Measurements from ENCODE around the gene ZNF236.
A peak's percentile ranks its signal among the peaks of the same experiment; 100 is the strongest.

ZNF236 gene

DNA sequence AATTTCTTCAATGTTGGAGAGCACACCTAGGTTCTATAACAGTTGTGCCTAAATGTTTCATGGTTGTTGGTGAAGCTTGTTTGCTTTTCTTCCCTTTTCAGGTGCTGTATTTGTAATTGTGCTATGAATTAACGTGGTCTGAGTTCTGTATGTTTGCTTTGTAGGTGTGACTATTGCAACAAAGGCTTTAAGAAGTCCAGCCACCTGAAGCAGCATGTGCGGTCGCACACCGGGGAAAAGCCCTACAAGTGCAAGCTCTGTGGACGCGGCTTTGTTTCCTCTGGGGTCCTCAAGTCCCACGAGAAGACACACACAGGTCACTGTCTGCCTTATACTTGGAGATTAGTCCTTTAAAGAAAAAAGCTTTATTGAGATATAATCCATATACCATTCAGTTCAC, 91.2 kb downstream of the ZNF236 start:
- TF ChIP-seq, protein P1, sequence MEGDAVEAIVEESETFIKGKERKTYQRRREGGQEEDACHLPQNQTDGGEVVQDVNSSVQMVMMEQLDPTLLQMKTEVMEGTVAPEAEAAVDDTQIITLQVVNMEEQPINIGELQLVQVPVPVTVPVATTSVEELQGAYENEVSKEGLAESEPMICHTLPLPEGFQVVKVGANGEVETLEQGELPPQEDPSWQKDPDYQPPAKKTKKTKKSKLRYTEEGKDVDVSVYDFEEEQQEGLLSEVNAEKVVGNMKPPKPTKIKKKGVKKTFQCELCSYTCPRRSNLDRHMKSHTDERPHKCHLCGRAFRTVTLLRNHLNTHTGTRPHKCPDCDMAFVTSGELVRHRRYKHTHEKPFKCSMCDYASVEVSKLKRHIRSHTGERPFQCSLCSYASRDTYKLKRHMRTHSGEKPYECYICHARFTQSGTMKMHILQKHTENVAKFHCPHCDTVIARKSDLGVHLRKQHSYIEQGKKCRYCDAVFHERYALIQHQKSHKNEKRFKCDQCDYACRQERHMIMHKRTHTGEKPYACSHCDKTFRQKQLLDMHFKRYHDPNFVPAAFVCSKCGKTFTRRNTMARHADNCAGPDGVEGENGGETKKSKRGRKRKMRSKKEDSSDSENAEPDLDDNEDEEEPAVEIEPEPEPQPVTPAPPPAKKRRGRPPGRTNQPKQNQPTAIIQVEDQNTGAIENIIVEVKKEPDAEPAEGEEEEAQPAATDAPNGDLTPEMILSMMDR (conservative IDR thresholded peaks at IDR 0.05) = no peak
- no peak for TF ChIP-seq ZFX (IDR thresholded peaks at IDR 0.05)
- H3K27ac ChIP-seq = no peak overlapping the region

DNA sequence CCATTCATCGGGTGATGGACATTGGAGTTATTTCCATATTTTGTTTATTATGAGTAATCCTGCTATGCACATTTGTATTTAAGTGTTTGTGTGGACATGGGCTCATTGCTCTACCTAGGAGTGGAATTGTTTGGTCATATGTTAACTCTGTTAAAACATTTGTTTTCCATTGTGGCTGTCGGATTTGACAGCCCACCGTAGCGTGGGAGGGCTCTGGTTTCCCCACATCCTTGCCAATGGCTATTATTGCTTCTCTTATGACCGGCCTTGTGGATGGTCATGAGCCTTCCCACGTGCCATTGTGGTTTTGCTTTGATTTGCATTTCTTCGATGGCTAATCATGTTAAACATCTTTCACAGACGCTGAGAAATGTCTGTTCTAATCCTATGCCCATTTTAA, 92.0 kb downstream of the ZNF236 start:
- TF ChIP-seq, protein P1 (conservative IDR thresholded peaks at IDR 0.05) = no peak
- no peak for TF ChIP-seq ZFX (IDR thresholded peaks at IDR 0.05)
- no peak overlapping the region for H3K27ac ChIP-seq

DNA sequence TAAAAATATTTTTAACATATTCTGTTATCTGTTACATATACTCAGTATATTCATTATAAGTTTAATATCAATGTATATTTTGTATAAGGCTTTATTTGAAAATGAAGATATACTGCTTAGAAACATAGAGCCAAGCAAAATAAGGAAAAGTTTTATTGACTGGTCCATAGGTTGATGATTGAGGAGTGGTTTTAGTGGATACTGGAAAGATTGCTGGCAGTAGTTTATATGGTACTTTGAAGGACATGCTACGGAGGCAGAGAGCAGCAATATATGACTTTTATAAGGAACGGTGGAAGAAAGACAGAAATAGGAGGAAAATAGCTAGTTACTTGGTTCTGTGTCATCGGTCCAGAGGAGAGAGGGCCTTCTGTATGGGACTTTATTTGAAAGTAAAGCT, 92.4 kb downstream of the ZNF236 start:
- no peak overlapping the region for H3K27ac ChIP-seq
- TF ChIP-seq, protein P1 (conservative IDR thresholded peaks at IDR 0.05) = no peak
- no peak for TF ChIP-seq ZFX (IDR thresholded peaks at IDR 0.05)

GRCh38 chr18:76915456-76915855, 93.1 kb downstream of the ZNF236 start:
- TF ChIP-seq, protein P1 (conservative IDR thresholded peaks at IDR 0.05) = no peak
- no peak for TF ChIP-seq ZFX (IDR thresholded peaks at IDR 0.05)
- H3K27ac ChIP-seq = no peak overlapping the region

GRCh38 chr18:76920974-76921373, 98.6 kb downstream of the ZNF236 start:
- no peak for TF ChIP-seq ZFX (IDR thresholded peaks at IDR 0.05)
- TF ChIP-seq, protein P1 (conservative IDR thresholded peaks at IDR 0.05) = no peak
- no peak overlapping the region for H3K27ac ChIP-seq

DNA sequence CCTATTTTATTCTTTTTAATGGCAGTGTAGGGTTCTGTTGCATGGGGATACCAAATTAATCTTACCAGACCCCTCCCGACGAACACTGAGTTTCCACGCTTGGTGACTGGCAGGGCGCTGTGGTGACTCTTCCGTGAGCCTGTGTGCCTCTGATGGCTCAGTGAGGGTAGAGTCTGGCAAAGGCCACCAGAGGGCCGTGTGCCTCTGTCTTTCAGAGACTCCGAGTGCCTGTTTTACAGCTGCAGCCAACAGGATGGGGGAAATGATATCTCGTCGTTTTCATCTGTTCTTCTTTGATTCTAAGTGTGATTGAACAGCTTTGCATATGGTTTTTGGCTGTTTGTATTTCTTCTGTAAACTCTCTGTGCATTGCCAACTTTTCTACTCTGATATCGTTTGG, 99.8 kb downstream of the ZNF236 start:
- H3K27ac ChIP-seq = no peak overlapping the region

GRCh38 chr18:76923485-76924085, 101.2 kb downstream of the ZNF236 start:
- TF ChIP-seq, protein P1 (conservative IDR thresholded peaks at IDR 0.05) = peak; percentile 85
- no peak for TF ChIP-seq ZFX (IDR thresholded peaks at IDR 0.05)
- H3K27ac ChIP-seq = no peak overlapping the region

More for the DNA sequence above, 99.8 kb downstream of the ZNF236 start:
- TF ChIP-seq ZFX (IDR thresholded peaks at IDR 0.05) = no peak
- TF ChIP-seq, protein P1 (conservative IDR thresholded peaks at IDR 0.05) = peak; percentile 83
